B cell (primary cell): Measurements from ENCODE around the gene C17orf67. TPM values are rescaled to one million over a fixed set of nuclear protein-coding genes. Genes with fewer than 3 reads are reported as not detected.

Experiments used
- ATAC-seq: fragments of 200-7000 bp; cut with Tn5 transposase; one replicate; pipeline ENCODE4 v1.10.0; 2021; ENCODE audit warnings: low read depth, mild to moderate bottlenecking, moderate number of reproducible peaks, moderate library complexity
- CTCF ChIA-PET: fragments of 350-600 bp; sonication (Branson Sonifier 250); formaldehyde crosslinking; loops from one replicate; lab custom pipeline; 2021; ENCODE audit warnings: antibody characterized with exemption, inconsistent platforms; lab: Charles Lee
- POLR2A ChIA-PET: fragments of 350-600 bp; sonication (Branson Sonifier 250); formaldehyde crosslinking; loops from one replicate; lab custom pipeline; 2021; ENCODE audit warnings: antibody characterized with exemption; lab: Charles Lee
- DNase-seq: peaks from one replicate; pipeline ENCODE4 v3.0.0; 2013
- H2AFZ ChIP-seq: 2 replicates; pipeline ENCODE4 v1.6.1; 2012; ENCODE audit warnings: mild to moderate bottlenecking, low read depth, low read length; ENCODE audit not compliant: insufficient read depth, poor library complexity, severe bottlenecking
- H3K27ac ChIP-seq, 2 donors: 1 replicate in 1 of 2; 2 replicates in 1 of 2; pipeline ENCODE4 v1.5.1; 2012 to 2013; ENCODE audit warnings: low read length in 2 of 2, mild to moderate bottlenecking in 2 of 2, moderate library complexity in 1 of 2
- H3K27me3 ChIP-seq, 4 experiments: fragments of 200-600 bp in 1 of 4; sonication (generic) in 1 of 4; replicated peaks in 1 of 4; 1 replicate in 2 of 4; 2 replicates in 2 of 4; pipeline versions ENCODE4 v1.6.1 to v1.7.0; 2013 to 2016; ENCODE audit warnings: low read length in 3 of 4, mild to moderate bottlenecking in 2 of 4, mixed read lengths in 1 of 4, moderate library complexity in 1 of 4; ENCODE audit not compliant: insufficient read depth in 4 of 4, control insufficient read depth in 3 of 4; ENCODE audit errors: control extremely low read depth in 1 of 4
- H3K36me3 ChIP-seq, 2 experiments: replicated peaks in 1 of 2; 1 replicate in 1 of 2; 2 replicates in 1 of 2; pipeline versions ENCODE4 v1.6.1 to v1.7.1; 2013; ENCODE audit warnings: low read length in 1 of 2; ENCODE audit not compliant: insufficient read depth in 2 of 2, control insufficient read depth in 1 of 2; ENCODE audit errors: control extremely low read depth in 1 of 2, extremely low read depth in 1 of 2
- H3K4me1 ChIP-seq, 2 donors: fragments of 200-600 bp in 1 of 2; sonication (generic) in 1 of 2; 1 replicate in 1 of 2; 2 replicates in 1 of 2; pipeline versions ENCODE4 v1.5.1 to v1.6.1; 2013 to 2017; ENCODE audit warnings: low read length in 2 of 2; ENCODE audit not compliant: control insufficient read depth in 2 of 2, insufficient read depth in 2 of 2
- H3K4me2 ChIP-seq: replicated peaks from 2 replicates; pipeline ENCODE3; 2012; ENCODE audit warnings: mild to moderate bottlenecking, low read depth, low read length; ENCODE audit not compliant: poor library complexity, severe bottlenecking
- H3K4me3 ChIP-seq, 5 experiments: fragments of 200-600 bp in 1 of 5; sonication (generic) in 1 of 5; 1 replicate in 3 of 5; 2 replicates in 2 of 5; pipeline versions ENCODE4 v1.5.1 to v1.7.0; 2011 to 2016; ENCODE audit warnings: low read length in 4 of 5, mild to moderate bottlenecking in 4 of 5, low read depth in 2 of 5, control low read depth in 1 of 5, moderate library complexity in 1 of 5; ENCODE audit not compliant: insufficient read depth in 1 of 5; ENCODE audit errors: control extremely low read depth in 1 of 5, extremely low read depth in 1 of 5
- H3K79me2 ChIP-seq: fragments of 200-600 bp; sonication (generic); one replicate; pipeline ENCODE4 v1.6.0; 2016; ENCODE audit warnings: low read length; ENCODE audit not compliant: control insufficient read depth, insufficient read depth
- H3K9ac ChIP-seq: fragments of 200-600 bp; sonication (generic); 2 replicates; pipeline ENCODE4 v1.6.1; 2017; ENCODE audit warnings: mild to moderate bottlenecking, low read length, moderate library complexity
- H3K9me3 ChIP-seq, 3 donors: one replicate each; pipeline versions ENCODE4 v1.6.1 to v1.7.1; 2013; ENCODE audit warnings: low read length in 2 of 3; ENCODE audit not compliant: control insufficient read depth in 2 of 3, insufficient read depth in 1 of 3; ENCODE audit errors: control extremely low read depth in 1 of 3
- H4K20me1 ChIP-seq: 2 replicates; pipeline ENCODE4 v1.6.0; 2012; ENCODE audit warnings: mild to moderate bottlenecking, low read length; ENCODE audit not compliant: insufficient read depth, control insufficient read depth, poor library complexity, severe bottlenecking
- H3K27ac Mint-ChIP-seq: one replicate; pipeline ENCODE4 v1.8.0; 2021; ENCODE audit warnings: mixed read lengths
- H3K27me3 Mint-ChIP-seq: one replicate; pipeline ENCODE4 v1.8.0; 2021; ENCODE audit warnings: mixed read lengths
- H3K4me1 Mint-ChIP-seq: one replicate; pipeline ENCODE4 v1.8.0; 2021; ENCODE audit warnings: mixed read lengths
- H3K4me3 Mint-ChIP-seq: one replicate; pipeline ENCODE4 v1.8.0; 2021; ENCODE audit warnings: mixed read lengths
- H3K9me3 Mint-ChIP-seq: one replicate; pipeline ENCODE4 v1.8.0; 2022; ENCODE audit warnings: mixed read lengths; ENCODE audit not compliant: insufficient read depth
- CTCF ChIP-seq: fragments of 200-600 bp; IDR thresholded peaks from one replicate; pipeline ENCODE4 v1.8.0; 2022; ENCODE audit warnings: antibody characterized with exemption, mild to moderate bottlenecking
- EZH2 ChIP-seq: IDR thresholded peaks from 2 replicates; pipeline ENCODE4 v1.6.1; 2012; ENCODE audit warnings: borderline replicate concordance, low read depth, mild to moderate bottlenecking, moderate library complexity, low read length; ENCODE audit not compliant: insufficient read depth, poor library complexity, severe bottlenecking
- WGBS: methylation state at CpG from one replicate; pipeline ENCODE4 v1.1.5; 2013; ENCODE audit warnings: missing lambda C conversion rate; ENCODE audit not compliant: insufficient coverage; 5-methylcytosine and 5-hydroxymethylcytosine counted together
- intact Hi-C: fragments of 100-400 bp; cut with micrococcal nuclease; formaldehyde crosslinking; loops from one replicate; pipeline ENCODE4 v1.10.0; 2022
- polyA plus RNA-seq: library from polyadenylated mRNA; depleted of rRNA; stranded (reverse); fragments of >200 nt; gene quantifications from 2 replicates; pipeline ENCODE4 v1.2.3, GENCODE V29; 2012
- total RNA-seq, 2 donors: library from RNA; stranded (reverse); fragments of 120-200 nt in 1 of 2; gene quantifications; 1 replicate in 1 of 2; 2 replicates in 1 of 2; pipeline versions ENCODE4 v1.2.3 to v1.2.4, GENCODE V29; 2013 to 2022

C17orf67 gene
- total and polyA plus RNA-seq, 2 donors (not counting 1 experiment from before 2014, with no cell fraction given), result 5.0 to 10.0 TPM

DNA sequence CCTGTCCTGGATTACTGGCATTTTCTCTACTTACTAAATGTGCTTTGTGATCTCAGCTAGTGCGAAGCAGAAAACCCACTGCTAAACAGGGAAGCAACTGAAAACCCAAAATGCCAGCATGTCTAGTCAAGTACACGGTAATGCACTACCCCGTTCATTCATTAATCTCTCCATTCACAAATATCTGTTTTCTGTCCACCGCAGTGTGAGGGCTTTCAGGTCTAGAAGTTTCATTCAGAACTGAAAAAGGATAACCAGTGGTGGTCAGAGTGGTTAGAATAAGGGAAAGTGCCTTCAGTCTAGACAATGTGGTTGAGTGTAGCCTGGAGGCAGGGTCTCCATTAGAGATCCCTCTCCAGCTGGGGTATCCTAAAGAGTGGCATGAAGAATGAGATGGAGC, 68.3 kb downstream of the C17orf67 start:
- TF ChIP-seq CTCF, result no peak
- TF ChIP-seq EZH2, result no peak
- Mint-ChIP-seq H3K4me1 (no peaks in the 10 kb centered on the region), H3K4me3 (no peak overlapping the region), H3K27me3 (peaks cover 25% of the 10 kb centered on the region), H3K27ac (no peak overlapping the region), H3K9me3 (no peaks in the 10 kb centered on the region)
- no peak overlapping the region for H2AFZ ChIP-seq
- H3K4me3 ChIP-seq, result no peak overlapping the region
- peaks cover 0 to 3% (median 0%) of the 10 kb centered on the region in 3 donors for H3K9me3 ChIP-seq
- no peak for ATAC-seq
- 80% methylated on average over 1 of the region's 4 CpGs for WGBS
- H3K27ac ChIP-seq, result no peak overlapping the region
- H3K27me3 ChIP-seq, result no peaks in the 10 kb centered on the region
- H3K4me1 ChIP-seq, result no peaks in the 10 kb centered on the region
- H4K20me1 ChIP-seq, result no peaks in the 10 kb centered on the region
- POLR2A ChIA-PET, result no interaction called here
- H3K79me2 ChIP-seq, result no peaks in the 10 kb centered on the region
- DNase-seq, result no peak
- intact Hi-C loops, result no loop called here
- no peaks in the 10 kb centered on the region for H3K36me3 ChIP-seq
- no peak overlapping the region for H3K9ac ChIP-seq
- CTCF ChIA-PET, result interaction anchor here (1.5 kb wide), 1 partner anchor 12 kb away, joined by 3 read pairs; no protein-coding TSS in a partner anchor
- no peak overlapping the region for H3K4me2 ChIP-seq

GRCh38 chr17:56762988-56763387, 70.7 kb downstream of the C17orf67 start:
- Histone ChIP-seq H3K27ac (no peak overlapping the region), H4K20me1 (no peaks in the 10 kb centered on the region)
- no peak for DNase-seq

More at GRCh38 chr17:56762988-56763387, 70.7 kb downstream of the C17orf67 start:
- Histone ChIP-seq H3K4me1 (no peaks in the 10 kb centered on the region), H3K4me2 (no peak overlapping the region), H3K27me3 (no peaks in the 10 kb centered on the region), H2AFZ (no peak overlapping the region), H3K4me3 (no peak overlapping the region), H3K79me2 (no peaks in the 10 kb centered on the region), H3K9me3 (peaks cover 0 to 3% (median 0%) of the 10 kb centered on the region in 3 donors), H3K36me3 (no peaks in the 10 kb centered on the region), H3K9ac (no peak overlapping the region)
- no CpG with 5 or more reads among the region's 1 CpG for WGBS
- Mint-ChIP-seq H3K4me3 (no peak overlapping the region), H3K27me3 (peaks cover 25% of the 10 kb centered on the region), H3K27ac (no peak overlapping the region), H3K4me1 (no peaks in the 10 kb centered on the region), H3K9me3 (no peaks in the 10 kb centered on the region)
- POLR2A ChIA-PET, result no interaction called here
- ATAC-seq, result no peak
- intact Hi-C loops, result no loop called here
- CTCF ChIA-PET, result no interaction called here
- TF ChIP-seq EZH2 (no peak), CTCF (no peak)
